OCI-LY3 (cell line): ENCODE data around the gene ASF1A.

Source experiments
- H2AFZ ChIP-seq: fragments of 200-600, 300-600 bp; shearing (Covaris generic); 2 replicates; pipeline ENCODE4 v1.6.0; 2014; ENCODE audit warnings: antibody characterized with exemption, low read depth, low read length
- H3K27ac ChIP-seq: fragments of 200-600, 300-600 bp; sonication (generic); 2 replicates; pipeline ENCODE4 v1.5.1; 2014; ENCODE audit warnings: mild to moderate bottlenecking, low read length, moderate library complexity, mixed read lengths
- H3K27me3 ChIP-seq: fragments of 200-600, 300-600 bp; sonication (generic); 2 replicates; pipeline ENCODE4 v1.6.1; 2014; ENCODE audit warnings: low read depth, low read length, mixed read lengths
- H3K36me3 ChIP-seq: fragments of 200-600, 300-600 bp; sonication (generic); replicated peaks from 2 replicates; pipeline ENCODE3; 2014; ENCODE audit warnings: low read depth, low read length, mixed read lengths
- H3K4me1 ChIP-seq: fragments of 300-600, 200-600 bp; sonication (generic); 2 replicates; pipeline ENCODE4 v1.6.1; 2014; ENCODE audit warnings: low read length, mixed read lengths
- H3K4me2 ChIP-seq: fragments of 200-600, 300-600 bp; sonication (generic); 2 replicates; pipeline ENCODE4 v1.6.1; 2014; ENCODE audit warnings: low read length, mixed read lengths
- H3K4me3 ChIP-seq: fragments of 300-600, 200-600 bp; sonication (generic); 2 replicates; pipeline ENCODE4 v1.5.1; 2014; ENCODE audit warnings: antibody characterized with exemption, mild to moderate bottlenecking, low read length, moderate library complexity
- H3K79me2 ChIP-seq: fragments of 300-600, 200-600 bp; shearing (Covaris generic); 2 replicates; pipeline ENCODE4 v1.6.1; 2014; ENCODE audit warnings: mild to moderate bottlenecking, low read length, mixed read lengths
- H3K9ac ChIP-seq: fragments of 300-600, 200-600 bp; shearing (Covaris generic); 2 replicates; pipeline ENCODE4 v1.6.0; 2014; ENCODE audit warnings: mild to moderate bottlenecking, low read length, moderate library complexity
- H3K9me3 ChIP-seq: fragments of 200-600, 300-600 bp; shearing (Covaris generic); 2 replicates; pipeline ENCODE4 v1.6.1; 2014; ENCODE audit warnings: low read length, mixed read lengths; ENCODE audit not compliant: insufficient read depth
- H4K20me1 ChIP-seq: fragments of 200-600, 300-600 bp; sonication (generic); 2 replicates; pipeline ENCODE4 v1.6.1; 2016; ENCODE audit warnings: low read length, mixed read lengths; ENCODE audit not compliant: insufficient read depth
- CTCF ChIP-seq: fragments of 200-600, 300-600 bp; sonication (generic); IDR thresholded peaks from 2 replicates; pipeline ENCODE4 v1.5.1; 2014; ENCODE audit warnings: antibody characterized with exemption, low read length, low read depth
- EZH2phosphoT487 ChIP-seq: fragments of 200-600 bp; shearing (Covaris generic); IDR thresholded peaks from 2 replicates; pipeline ENCODE4 v1.6.1; 2018; ENCODE audit warnings: antibody characterized with exemption, mixed run types, low read depth

Gene ASF1A

DNA sequence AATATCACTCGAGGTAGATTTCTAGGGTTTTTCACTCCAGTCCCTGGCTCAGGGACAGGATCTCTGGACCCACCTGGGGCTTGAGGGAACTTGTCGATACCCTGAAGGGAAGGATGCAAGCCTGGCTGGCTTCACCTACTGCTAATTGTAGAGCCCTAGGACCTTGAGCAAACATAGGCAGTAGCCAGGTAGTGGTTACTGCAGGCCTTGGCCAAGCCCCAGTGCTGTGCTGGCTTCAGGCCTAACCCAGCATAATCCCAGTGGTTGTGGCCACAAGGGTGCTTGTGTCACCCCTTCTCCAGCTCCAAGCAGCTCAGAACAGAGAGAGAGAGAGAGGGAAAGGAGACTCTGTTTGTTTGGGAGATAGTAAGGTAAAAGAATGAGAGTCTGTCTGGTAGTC, 46.8 kb downstream of the ASF1A start:
- Histone ChIP-seq H3K4me2 (no peak overlapping the region), H4K20me1 (no peaks in the 10 kb centered on the region), H3K27me3 (no peaks in the 10 kb centered on the region), H3K9me3 (no peaks in the 10 kb centered on the region), H2AFZ (no peak overlapping the region), H3K79me2 (no peaks in the 10 kb centered on the region), H3K27ac (no peak overlapping the region), H3K4me3 (no peak overlapping the region), H3K4me1 (peaks cover 4% of the 10 kb centered on the region), H3K9ac (no peak overlapping the region), H3K36me3 (no peaks in the 10 kb centered on the region)
- TF ChIP-seq EZH2phosphoT487 (no peak), CTCF (no peak)

- H3K9me3 ChIP-seq: no peaks in the 10 kb centered on the region
- no peak overlapping the region for H3K4me3 ChIP-seq
- no peaks in the 10 kb centered on the region for H3K27me3 ChIP-seq
- H3K4me2 ChIP-seq: no peak overlapping the region
- H3K27ac ChIP-seq: no peak overlapping the region
- H3K9ac ChIP-seq: no peak overlapping the region
- no peaks in the 10 kb centered on the region for H3K4me1 ChIP-seq
- no peak for TF ChIP-seq EZH2phosphoT487
- H4K20me1 ChIP-seq: no peaks in the 10 kb centered on the region
- H3K36me3 ChIP-seq: no peaks in the 10 kb centered on the region
- no peaks in the 10 kb centered on the region for H3K79me2 ChIP-seq
- no peak overlapping the region for H2AFZ ChIP-seq
Measured at GRCh38 chr6:118945217-118945616, 51.3 kb downstream of the ASF1A start.

DNA sequence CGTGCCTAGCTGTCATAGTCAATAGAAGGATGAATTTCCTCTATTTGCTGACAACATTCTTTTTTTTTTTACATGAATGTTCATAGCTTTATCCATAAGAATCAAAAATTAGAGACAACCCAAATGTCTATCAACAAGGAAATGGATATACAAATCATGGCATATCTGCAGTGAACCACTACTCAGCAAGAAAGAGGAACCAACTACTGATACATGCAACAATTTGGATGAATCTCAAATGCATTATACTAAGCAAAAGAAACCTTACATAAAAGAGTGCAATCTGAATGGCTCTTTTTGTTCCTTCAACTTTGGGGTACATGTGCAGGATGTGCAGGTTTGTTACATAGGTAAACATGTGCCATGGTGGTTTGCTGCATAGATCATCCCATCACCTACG, 58.7 kb downstream of the ASF1A start:
- H3K4me2 ChIP-seq: no peak overlapping the region
- no peak overlapping the region for H3K4me3 ChIP-seq
- peaks cover 6% of the 10 kb centered on the region for H3K4me1 ChIP-seq
- H3K36me3 ChIP-seq: no peaks in the 10 kb centered on the region
- H3K9ac ChIP-seq: no peak overlapping the region
- H3K27ac ChIP-seq: no peak overlapping the region
- H2AFZ ChIP-seq: no peak overlapping the region
- H4K20me1 ChIP-seq: no peaks in the 10 kb centered on the region
- H3K27me3 ChIP-seq: no peaks in the 10 kb centered on the region
- no peaks in the 10 kb centered on the region for H3K79me2 ChIP-seq
- no peak for TF ChIP-seq CTCF
- no peak for TF ChIP-seq EZH2phosphoT487
- H3K9me3 ChIP-seq: no peaks in the 10 kb centered on the region

GRCh38 chr6:118953391-118953790, 59.4 kb downstream of the ASF1A start:
- Histone ChIP-seq H3K4me2 (no peak overlapping the region), H3K79me2 (no peaks in the 10 kb centered on the region), H3K9me3 (no peaks in the 10 kb centered on the region), H3K36me3 (no peaks in the 10 kb centered on the region), H3K4me1 (peaks cover 6% of the 10 kb centered on the region), H4K20me1 (no peaks in the 10 kb centered on the region), H3K27me3 (no peaks in the 10 kb centered on the region), H2AFZ (no peak overlapping the region), H3K27ac (no peak overlapping the region), H3K4me3 (no peak overlapping the region), H3K9ac (no peak overlapping the region)
- TF ChIP-seq CTCF: no peak
- no peak for TF ChIP-seq EZH2phosphoT487
